ENCODE measurements around the gene CPNE5. TPM values are rescaled to one million over a fixed set of nuclear protein-coding genes. Genes with fewer than 3 reads are reported as not detected.

CPNE5 gene
- total RNA-seq, 1 donor from 2014 or later, result 1.2 TPM

GRCh38 chr6:36756786-36757185 lies 82.5 kb downstream of the CPNE5 start:
- H3K4me3 Mint-ChIP-seq, result no peak overlapping the region
- no peaks in the 10 kb centered on the region for H3K9me3 Mint-ChIP-seq
- no peak overlapping the region for H3K27ac Mint-ChIP-seq
- TF ChIP-seq, protein P1, sequence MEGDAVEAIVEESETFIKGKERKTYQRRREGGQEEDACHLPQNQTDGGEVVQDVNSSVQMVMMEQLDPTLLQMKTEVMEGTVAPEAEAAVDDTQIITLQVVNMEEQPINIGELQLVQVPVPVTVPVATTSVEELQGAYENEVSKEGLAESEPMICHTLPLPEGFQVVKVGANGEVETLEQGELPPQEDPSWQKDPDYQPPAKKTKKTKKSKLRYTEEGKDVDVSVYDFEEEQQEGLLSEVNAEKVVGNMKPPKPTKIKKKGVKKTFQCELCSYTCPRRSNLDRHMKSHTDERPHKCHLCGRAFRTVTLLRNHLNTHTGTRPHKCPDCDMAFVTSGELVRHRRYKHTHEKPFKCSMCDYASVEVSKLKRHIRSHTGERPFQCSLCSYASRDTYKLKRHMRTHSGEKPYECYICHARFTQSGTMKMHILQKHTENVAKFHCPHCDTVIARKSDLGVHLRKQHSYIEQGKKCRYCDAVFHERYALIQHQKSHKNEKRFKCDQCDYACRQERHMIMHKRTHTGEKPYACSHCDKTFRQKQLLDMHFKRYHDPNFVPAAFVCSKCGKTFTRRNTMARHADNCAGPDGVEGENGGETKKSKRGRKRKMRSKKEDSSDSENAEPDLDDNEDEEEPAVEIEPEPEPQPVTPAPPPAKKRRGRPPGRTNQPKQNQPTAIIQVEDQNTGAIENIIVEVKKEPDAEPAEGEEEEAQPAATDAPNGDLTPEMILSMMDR (IDR thresholded peaks at IDR 0.05; ENCODE audit: unreplicated experiment), result no peak
- H3K4me1 Mint-ChIP-seq, result peaks cover 13% of the 10 kb centered on the region
- H3K36me3 Mint-ChIP-seq, result no peaks in the 10 kb centered on the region
- peaks cover 5% of the 10 kb centered on the region for H3K27me3 Mint-ChIP-seq (ENCODE audit: low read depth)
- no peak for DNase-seq (ENCODE audit: low spot score in 2 of 2, unreplicated experiment in 2 of 2)

- Mint-ChIP-seq H3K4me3 (no peak overlapping the region), H3K4me1 (peaks cover 13% of the 10 kb centered on the region), H3K27ac (no peak overlapping the region), H3K36me3 (no peaks in the 10 kb centered on the region), H3K9me3 (no peaks in the 10 kb centered on the region), H3K27me3 (ENCODE audit: low read depth) (peaks cover 5% of the 10 kb centered on the region)
- no peak for DNase-seq (ENCODE audit: low spot score in 2 of 2, unreplicated experiment in 2 of 2)
- TF ChIP-seq, protein P1 (IDR thresholded peaks at IDR 0.05; ENCODE audit: unreplicated experiment), result no peak
These were observed 83.6 kb downstream of the CPNE5 start for GRCh38 chr6:36755435-36756348.

- no peak overlapping the region for H3K4me3 Mint-ChIP-seq
- TF ChIP-seq, protein P1 (IDR thresholded peaks at IDR 0.05; ENCODE audit: unreplicated experiment), result no peak
- peaks cover 13% of the 10 kb centered on the region for H3K4me1 Mint-ChIP-seq
- peaks cover 5% of the 10 kb centered on the region for H3K27me3 Mint-ChIP-seq (ENCODE audit: low read depth)
- no peak for DNase-seq (ENCODE audit: low spot score in 2 of 2, unreplicated experiment in 2 of 2)
- H3K27ac Mint-ChIP-seq, result no peak overlapping the region
- peaks cover 5% of the 10 kb centered on the region for H3K9me3 Mint-ChIP-seq
- no peaks in the 10 kb centered on the region for H3K36me3 Mint-ChIP-seq
These were observed 84.4 kb downstream of the CPNE5 start for GRCh38 chr6:36754582-36755434.

GRCh38 chr6:36753671-36754405 lies 85.4 kb downstream of the CPNE5 start:
- no peak for DNase-seq (ENCODE audit: low spot score in 2 of 2, unreplicated experiment in 2 of 2)
- TF ChIP-seq, protein P1 (IDR thresholded peaks at IDR 0.05; ENCODE audit: unreplicated experiment), result no peak
- Mint-ChIP-seq H3K4me3 (no peak overlapping the region), H3K36me3 (no peaks in the 10 kb centered on the region), H3K27me3 (ENCODE audit: low read depth) (no peaks in the 10 kb centered on the region), H3K9me3 (peaks cover 13% of the 10 kb centered on the region), H3K27ac (no peak overlapping the region), H3K4me1 (peaks cover 13% of the 10 kb centered on the region)

- H3K4me3 Mint-ChIP-seq, result no peak overlapping the region
- peaks cover 18% of the 10 kb centered on the region for H3K9me3 Mint-ChIP-seq
- TF ChIP-seq, protein P1 (IDR thresholded peaks at IDR 0.05; ENCODE audit: unreplicated experiment), result no peak
- no peaks in the 10 kb centered on the region for H3K36me3 Mint-ChIP-seq
- H3K4me1 Mint-ChIP-seq, result peaks cover 13% of the 10 kb centered on the region
- H3K27me3 Mint-ChIP-seq (ENCODE audit: low read depth), result no peaks in the 10 kb centered on the region
- DNase-seq (ENCODE audit: low spot score in 2 of 2, unreplicated experiment in 2 of 2), result no peak
- H3K27ac Mint-ChIP-seq, result no peak overlapping the region
These were observed 86.2 kb downstream of the CPNE5 start for GRCh38 chr6:36752886-36753506.
